ENCODE data around the gene CTDSP2.
A peak's percentile ranks its signal among the peaks of the same experiment; 100 is the strongest.
"Not testable (repeated sequence)": the region's sequence is repeated elsewhere in the genome, so short reads cannot be mapped to it uniquely, and the experiment has no call there.

Gene CTDSP2

DNA sequence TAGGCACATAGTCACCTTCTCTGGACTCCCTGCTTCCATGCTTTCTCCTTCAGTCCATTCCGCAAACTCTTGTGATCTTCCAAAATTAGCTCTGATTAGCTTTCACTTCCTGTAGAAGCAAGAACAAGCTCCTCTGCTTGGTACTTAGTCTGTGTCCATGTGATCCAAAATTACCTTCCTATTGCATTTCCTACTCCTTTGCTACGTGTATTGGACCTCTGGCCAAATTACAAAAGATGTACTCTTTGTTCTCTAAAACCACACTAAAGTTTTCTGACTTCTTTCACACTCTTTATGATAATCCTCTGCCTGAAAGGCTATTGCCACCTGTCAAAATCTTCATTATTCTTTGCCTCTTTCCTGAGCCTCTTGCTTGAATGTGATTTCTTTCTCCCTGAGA is 64.7 kb downstream of the CTDSP2 start:
- no peak for DNase-seq (ENCODE audit: low spot score)

DNA sequence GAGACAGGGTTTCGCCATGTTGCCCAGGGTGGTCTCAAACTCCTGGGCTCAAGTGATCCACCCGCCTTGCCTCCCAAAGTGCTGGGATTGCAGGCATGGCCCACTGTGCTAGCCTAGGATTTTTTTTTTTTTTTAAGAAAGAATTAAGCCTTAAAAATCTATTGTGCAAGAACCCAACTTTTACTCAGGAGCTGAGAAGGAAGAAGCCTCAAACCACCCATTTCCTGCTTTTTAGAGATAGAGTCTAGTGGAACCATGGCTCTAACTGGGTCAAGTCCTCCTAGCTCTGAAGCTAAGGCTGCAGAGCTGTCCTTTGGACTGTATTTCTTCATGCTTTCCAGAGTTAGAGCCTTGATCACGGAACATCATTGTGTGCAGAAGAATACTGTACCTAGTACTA is 65.3 kb downstream of the CTDSP2 start:
- no peak for DNase-seq (ENCODE audit: low spot score)

DNA sequence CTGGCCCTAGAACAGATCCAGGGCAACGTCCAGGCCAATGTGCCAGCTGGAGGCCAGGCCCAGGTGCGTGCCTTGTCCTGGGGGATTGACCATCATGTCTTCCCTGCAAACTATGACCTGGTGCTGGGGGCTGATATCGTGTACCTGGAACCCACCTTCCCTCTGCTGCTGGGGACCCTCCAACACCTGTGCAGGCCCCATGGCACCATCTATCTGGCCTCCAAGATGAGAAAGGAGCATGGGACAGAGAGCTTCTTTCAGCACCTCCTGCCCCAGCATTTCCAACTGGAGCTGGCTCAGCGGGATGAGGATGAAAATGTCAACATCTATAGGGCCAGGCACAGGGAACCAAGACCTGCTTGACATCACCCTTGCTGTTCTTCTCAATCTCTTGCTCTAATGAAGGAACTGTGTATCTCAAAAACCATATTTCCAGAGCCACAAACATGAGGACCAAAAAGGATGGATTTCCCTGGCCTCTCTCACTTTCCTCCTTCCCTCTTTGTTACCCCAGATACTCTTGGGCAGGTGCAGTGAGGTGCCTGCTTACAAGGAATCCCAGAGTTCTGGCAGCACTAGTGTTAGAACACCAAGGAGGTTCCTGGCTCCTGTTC is 66.1 kb downstream of the CTDSP2 start:
- no peak for DNase-seq (ENCODE audit: low spot score)

DNA sequence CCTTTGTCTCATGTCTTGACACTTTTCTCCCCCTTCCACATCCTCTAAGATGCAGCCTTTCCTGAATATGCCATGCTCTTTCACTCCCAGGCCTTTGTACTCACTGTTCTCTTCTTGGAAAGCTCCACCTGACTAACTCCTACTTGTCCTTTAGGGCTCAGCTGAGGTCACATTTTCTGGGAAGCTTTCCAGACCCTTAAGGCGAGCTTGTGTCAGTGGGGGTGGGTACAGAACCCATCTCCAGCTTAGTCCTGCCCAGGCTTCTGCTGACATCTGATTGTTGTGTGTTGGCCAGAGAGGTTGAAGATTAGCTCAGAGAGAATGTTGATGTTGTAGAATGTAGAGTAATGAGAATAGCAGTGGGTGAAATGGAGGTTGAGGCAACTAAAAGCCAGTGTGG is 66.8 kb downstream of the CTDSP2 start:
- DNase-seq (ENCODE audit: low spot score) = no peak

DNA sequence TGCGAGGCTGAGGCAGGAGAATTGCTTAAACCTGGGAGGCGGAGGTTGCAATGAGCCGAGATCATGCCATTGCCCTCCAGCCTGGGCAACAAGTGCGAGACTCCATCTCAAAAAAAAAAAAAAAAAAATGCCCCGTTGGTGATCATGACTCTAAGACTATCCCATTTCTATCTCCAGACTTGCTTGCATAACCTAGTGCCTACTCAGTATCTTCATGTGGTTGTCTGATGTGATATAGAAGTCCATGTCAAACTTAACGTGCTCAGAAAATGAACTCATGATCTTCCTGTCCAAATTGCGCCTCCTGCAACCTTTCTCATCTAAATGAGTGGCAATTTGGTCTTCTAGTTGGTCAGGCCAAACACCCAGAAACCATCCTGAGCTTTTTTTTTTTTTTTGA is 68.6 kb downstream of the CTDSP2 start:
- no peak for DNase-seq (ENCODE audit: low spot score)

DNA sequence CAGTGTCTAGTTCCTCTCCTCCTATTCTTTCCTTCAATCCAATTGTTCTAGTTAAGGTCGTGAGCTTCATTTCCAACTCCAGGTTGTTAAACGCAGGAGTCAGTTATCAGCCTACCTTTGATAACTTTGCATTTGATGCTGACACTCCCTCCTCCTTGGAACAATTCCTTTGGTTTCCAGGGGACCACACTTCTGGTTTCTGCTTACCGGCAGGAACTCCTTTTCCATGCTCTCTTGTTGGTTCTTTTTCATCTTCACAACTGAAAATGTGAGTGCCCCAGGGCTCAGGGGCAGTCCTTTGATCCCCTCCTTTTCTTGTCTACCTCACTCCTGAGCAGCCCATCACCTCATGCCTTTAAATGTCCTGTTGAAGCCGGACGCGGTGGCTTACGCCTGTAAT is 69.2 kb downstream of the CTDSP2 start:
- no peak for DNase-seq (ENCODE audit: low spot score)

DNA sequence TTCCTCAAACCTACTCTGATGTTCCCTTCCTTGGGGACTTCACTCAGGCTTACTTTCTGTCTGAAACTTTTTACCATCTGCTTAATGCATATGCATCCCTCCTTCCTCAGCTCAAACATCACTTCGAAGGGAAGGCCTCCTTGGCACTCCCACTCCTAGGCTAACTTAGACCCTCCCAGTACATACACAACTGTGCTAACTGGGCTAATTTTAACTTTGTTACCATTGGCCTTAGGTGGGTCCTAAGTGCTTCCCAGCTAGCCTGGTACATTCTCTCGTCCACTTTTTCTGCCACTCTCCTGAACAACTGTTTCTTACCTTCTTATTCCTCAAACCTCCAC is 70.3 kb downstream of the CTDSP2 start:
- DNase-seq (ENCODE audit: low spot score) = no peak

DNA sequence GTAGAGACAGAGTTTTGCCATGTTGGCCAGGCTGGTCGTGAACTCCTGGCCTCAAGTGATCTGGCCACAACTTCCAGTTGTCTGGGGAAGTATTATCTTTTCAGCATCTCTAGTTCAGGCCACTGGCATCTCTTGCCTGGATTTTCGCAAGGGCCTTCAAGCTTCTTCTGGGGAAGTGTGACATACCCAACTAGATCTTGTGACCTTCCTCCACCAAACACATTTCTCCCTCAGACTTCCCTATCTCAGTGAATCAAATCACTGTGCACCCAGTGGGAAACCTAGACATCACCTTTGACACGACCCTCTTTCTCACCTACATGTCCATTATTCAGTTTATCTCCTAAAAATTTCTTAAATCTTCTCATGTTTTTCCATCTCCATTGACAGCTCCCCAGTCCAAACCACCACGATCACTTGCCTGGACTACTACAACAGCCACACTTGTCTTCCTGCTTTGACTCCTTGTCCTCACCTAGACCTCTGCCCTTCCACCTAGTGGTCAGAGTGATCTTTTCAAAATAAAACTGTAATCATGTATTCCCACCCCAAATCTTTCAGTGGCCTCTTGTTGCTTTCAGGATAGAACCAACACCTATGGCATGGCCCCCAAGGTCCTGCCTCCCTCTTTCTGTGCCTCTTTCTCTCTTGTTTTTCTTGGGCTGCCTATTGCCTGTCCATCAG is 70.8 kb downstream of the CTDSP2 start:
- no peak for DNase-seq (ENCODE audit: low spot score)

DNA sequence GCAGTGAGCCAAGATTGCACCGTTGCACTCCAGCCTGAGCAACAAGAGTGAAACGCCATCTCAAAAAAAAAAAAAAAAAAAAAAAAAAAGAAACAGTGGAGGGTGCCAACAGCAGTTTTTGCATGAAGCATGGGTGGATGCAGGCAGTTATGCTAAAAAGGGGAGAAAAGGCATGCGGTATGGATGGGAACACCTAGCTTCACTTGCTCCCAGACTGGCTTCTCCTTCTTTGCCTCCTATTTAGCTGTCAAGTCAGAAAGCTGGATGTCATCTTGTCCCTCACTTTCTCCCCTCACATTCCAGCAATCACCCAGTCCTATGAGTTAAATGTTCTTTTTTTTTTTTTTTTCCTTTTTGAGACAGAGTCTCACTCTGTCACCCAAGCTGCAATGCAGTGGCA is 71.5 kb downstream of the CTDSP2 start:
- no peak for DNase-seq (ENCODE audit: low spot score)

DNA sequence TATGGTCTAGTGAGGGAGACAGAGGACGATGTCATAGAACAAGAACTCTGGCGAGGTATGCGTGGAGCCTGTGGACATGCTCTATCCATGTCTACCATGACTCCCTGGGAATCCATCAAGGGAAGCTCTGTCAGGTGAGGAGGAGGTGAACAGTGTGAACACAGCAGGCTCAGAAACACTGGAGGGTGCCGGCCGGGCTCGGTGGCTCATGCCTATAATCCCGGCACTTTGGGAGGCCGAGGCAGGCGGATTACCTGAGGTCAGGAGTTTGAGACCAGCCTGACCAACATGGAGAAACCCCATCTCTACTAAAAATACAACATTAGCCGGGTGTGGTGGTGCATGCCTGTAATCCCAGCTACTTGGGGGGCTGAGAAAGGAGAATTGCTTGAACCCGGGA is 71.9 kb downstream of the CTDSP2 start:
- not testable (repeated sequence) for DNase-seq (ENCODE audit: low spot score)

DNA sequence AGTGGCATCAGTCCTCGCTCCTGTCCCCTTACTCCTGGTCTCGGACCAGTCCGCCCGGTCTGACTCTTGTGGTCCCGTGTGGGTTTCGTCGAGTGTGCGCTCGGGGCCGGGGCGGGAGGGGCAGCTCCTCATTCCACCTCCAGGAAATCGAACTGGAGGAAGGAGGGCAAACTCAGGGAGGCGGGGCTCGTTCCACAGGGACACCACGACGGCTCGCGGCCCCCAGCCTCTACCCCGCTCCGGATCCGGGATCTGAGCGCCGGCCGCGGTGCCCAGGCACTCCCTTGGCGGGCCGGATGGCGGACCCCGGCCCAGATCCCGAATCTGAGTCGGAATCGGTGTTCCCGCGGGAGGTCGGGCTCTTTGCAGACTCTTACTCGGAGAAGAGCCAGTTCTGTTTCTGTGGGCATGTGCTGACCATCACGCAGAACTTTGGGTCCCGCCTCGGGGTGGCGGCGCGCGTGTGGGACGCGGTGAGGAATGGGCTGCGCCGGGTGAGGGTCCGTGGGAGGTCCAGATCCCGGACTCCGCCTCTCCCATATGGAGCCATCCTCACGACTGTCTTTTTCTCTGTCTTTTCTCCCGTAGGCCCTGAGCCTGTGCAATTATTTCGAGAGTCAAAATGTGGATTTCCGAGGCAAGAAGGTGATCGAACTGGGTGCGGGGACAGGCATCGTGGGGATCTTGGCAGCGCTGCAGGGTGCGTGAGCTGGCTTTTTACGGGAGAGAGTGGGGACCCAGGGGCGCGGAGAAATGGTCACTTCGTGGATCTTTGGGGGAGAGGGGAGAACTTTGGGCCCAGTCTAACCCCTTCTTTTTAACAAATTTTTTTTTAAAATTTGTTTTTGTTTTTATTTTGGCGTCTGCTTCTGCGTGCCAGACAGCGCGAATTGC is 73.9 kb downstream of the CTDSP2 start, which contains the start of gene EEF1AKMT3:
Gene EEF1AKMT3 (plus strand): TSS at position 186 of the 894 bp plus-strand sequence. CDS start 111 bp downstream, at position 297.
- DNase-seq (ENCODE audit: low spot score) = peak; percentile 71

DNA sequence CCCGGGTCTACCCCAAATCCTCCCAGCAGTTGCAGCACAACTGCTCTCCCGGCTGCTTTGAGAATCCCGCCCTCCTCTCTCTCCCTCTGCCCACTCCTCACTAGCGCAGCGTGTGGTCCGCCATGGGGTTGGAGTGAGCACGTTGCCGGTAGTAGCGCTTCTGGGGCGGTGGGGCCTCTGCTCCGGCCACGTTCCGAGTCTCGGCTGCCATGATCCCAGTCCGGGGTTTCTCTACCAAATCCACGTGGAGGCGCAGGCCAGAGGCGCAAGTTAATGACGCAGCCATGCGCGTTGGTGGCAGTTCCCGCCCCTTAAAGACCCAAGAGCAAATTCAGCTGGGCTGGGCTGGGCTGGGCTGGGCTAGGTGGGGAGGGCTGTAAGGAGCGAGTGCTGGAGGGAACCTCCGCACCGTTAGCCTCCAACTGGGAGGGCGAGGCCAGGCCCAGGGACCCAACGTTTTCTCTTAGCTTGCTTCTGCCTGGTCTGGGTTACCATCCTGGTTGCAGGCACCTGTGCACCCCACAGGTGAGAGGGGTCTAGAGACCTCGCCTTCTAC is 74.6 kb downstream of the CTDSP2 start, which contains the start of gene METTL1:
Gene METTL1 (minus strand): TSS at position 233 of the 556 bp plus-strand sequence. CDS start 22 bp downstream, at position 211.
- peak; percentile 96 for DNase-seq (ENCODE audit: low spot score)

DNA sequence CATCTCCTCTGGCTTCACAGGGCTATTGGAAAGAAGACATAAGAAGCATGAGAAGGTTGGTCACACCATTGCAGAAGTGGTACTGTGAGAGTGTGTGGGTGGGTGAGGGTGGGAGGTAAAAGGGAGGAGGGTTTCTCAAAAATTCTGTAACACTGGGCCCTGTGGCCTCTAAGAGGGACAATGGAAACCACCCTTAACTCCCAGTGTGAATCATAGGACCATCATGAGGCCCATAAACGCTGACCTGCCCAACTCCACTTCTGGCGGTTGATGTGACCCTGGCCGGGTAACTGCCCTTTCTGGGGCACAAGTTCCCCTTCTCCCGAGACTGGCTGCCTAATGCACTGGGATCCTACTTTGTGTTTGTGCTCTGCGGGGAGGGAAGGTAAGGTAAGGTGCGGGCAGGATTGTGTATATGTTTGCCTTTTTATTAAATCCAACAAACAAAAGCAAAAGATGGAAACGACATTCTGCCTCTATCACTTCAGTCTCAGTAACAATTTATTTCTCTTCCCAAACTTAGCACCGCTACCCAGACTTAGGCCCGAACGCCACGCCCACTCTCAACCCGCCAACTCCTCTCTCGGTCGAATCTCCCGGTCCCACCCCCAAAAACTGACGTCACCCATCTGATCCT is 75.2 kb downstream of the CTDSP2 start:
- peak; percentile 97 for DNase-seq (ENCODE audit: low spot score)

DNA sequence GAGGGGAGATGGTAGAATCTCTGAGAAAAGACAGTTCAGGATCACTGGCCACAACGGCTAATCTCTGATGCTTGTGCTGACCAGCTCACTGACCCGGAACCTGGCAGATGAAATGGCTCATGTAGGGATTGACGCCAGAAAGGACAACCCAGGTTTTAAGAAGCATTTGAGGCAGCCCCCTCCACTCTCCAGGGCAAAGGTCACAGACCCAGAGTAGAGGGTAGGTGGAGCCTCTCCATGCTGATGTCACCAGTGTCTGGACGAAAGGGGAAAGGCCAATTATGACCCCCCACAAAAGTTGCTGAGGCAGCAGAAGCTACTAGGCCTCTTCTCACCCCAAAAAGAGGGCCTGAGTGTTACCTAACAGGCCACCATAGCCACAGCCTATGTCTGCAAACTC is 75.8 kb downstream of the CTDSP2 start:
- DNase-seq (ENCODE audit: low spot score) = no peak

Measured in HuH-7 (cell line).